ENCODE measurements around the gene EID2B. TPM values are rescaled to one million over a fixed set of nuclear protein-coding genes. Genes with fewer than 3 reads are reported as not detected.
A peak's percentile ranks its signal among the peaks of the same experiment; 100 is the strongest.

Gene EID2B
- total RNA-seq, 4 donors from 2014 or later = 3.0 to 6.4 (median 6.1) TPM

DNA sequence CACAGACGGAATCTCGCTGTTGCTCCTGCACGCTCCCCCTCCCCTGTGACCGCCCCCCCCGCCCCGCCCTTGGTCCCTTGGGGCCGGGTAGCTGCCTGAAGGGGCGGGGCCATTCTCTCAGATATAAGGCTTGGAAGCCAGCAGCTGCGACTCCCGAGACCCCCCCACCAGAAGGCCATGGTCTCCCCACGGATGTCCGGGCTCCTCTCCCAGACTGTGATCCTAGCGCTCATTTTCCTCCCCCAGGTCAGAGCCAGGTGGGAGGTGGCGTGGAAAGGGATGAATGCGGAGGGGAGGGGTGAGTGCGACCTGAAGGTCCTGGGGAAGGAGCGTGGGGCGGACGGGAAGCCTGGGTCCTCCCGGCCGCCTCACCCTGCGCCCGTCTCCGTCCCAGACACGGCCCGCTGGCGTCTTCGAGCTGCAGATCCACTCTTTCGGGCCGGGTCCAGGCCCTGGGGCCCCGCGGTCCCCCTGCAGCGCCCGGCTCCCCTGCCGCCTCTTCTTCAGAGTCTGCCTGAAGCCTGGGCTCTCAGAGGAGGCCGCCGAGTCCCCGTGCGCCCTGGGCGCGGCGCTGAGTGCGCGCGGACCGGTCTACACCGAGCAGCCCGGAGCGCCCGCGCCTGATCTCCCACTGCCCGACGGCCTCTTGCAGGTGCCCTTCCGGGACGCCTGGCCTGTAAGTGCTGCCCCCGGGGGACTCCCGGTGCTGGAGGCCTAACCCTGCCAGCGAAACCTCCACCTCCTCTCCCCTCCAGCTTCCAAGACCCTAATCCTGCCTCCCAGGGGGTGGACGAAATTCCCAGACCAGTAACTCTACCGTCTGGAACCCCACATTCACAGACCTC is 33.6 kb downstream of the EID2B start, which contains the start of gene DLL3:
DLL3 (plus strand) TSS at position 150 of the 845 bp plus-strand sequence; CDS start at position 178, 28 bp downstream.
- intact Hi-C loops (cut with DNase I) = no loop called here
- peaks cover 19 to 31% (median 27%) of the 10 kb centered on the region in 4 donors for H3K4me1 ChIP-seq
- TF ChIP-seq POLR2A (IDR thresholded peaks at IDR 0.05; ENCODE audit: low read depth) (no peak), POLR2AphosphoS5 (IDR thresholded peaks at IDR 0.05) (no peak), EP300 (IDR thresholded peaks at IDR 0.05) (no peak)
- TF ChIP-seq, protein P1, sequence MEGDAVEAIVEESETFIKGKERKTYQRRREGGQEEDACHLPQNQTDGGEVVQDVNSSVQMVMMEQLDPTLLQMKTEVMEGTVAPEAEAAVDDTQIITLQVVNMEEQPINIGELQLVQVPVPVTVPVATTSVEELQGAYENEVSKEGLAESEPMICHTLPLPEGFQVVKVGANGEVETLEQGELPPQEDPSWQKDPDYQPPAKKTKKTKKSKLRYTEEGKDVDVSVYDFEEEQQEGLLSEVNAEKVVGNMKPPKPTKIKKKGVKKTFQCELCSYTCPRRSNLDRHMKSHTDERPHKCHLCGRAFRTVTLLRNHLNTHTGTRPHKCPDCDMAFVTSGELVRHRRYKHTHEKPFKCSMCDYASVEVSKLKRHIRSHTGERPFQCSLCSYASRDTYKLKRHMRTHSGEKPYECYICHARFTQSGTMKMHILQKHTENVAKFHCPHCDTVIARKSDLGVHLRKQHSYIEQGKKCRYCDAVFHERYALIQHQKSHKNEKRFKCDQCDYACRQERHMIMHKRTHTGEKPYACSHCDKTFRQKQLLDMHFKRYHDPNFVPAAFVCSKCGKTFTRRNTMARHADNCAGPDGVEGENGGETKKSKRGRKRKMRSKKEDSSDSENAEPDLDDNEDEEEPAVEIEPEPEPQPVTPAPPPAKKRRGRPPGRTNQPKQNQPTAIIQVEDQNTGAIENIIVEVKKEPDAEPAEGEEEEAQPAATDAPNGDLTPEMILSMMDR (IDR thresholded peaks at IDR 0.05) = no peak
- H3K27ac ChIP-seq (replicated peaks in 1 of 4) = no peak within 1 kb of the TSS
- no peaks in the 10 kb centered on the region for H3K36me3 ChIP-seq
- peak within 1 kb of the TSS in 3 of 4 donors; percentile 0 to 23 (median 12) for H3K4me3 ChIP-seq
- peaks cover 0 to 3% (median 0%) of the 10 kb centered on the region in 4 donors for H3K9me3 ChIP-seq
- DNase-seq (ENCODE audit: extremely low spot score) = no peak
- H3K27me3 ChIP-seq = peaks cover 0 to 83% (median 39%) of the 10 kb centered on the region in 4 donors
- 2% methylated on average over 26 of the region's 60 CpGs for WGBS

DNA sequence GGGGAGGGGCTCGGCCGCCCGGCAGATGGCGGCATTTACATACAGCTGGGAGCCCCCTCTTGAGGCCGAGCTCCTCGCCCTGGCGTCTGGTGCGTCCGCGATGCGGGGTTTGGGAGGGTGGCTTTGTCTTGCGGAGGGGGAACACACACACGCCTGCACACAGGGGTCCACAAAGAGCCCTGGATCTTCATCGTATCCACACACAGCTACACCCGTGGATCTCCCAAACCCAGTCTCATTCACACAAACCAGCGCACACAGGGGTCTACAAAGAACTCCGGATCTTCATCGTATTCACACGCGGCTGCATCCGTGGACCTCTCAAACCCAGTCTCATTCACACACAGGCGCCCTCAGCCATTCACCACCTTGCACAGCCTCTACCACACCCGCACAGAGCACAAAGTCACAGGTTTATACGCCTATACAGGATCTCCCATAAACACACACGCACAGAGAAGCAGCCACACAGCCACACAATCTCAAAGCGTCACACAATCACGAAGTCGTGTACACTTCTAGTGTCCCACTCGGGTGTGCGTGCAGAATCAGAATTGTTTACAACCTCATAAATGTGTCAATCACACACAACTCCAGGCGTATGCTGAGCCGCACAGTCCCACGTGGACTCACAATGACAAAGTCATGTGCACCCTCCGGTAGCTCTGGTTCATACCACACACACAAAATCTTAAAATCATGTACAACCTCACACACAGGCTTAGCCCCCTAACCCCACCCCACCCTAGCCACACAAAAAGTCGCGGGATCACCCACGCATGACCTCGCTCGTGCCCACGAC is 34.5 kb downstream of the EID2B start:
- no peak for TF ChIP-seq POLR2A (IDR thresholded peaks at IDR 0.05; ENCODE audit: low read depth)
- TF ChIP-seq, protein P1 (IDR thresholded peaks at IDR 0.05) = peak; percentile 21 to 41 (median 28)
- intact Hi-C loops (cut with DNase I) = no loop called here
- peaks cover 0 to 3% (median 0%) of the 10 kb centered on the region in 4 donors for H3K9me3 ChIP-seq
- WGBS = 2% methylated on average over 32 of the region's 40 CpGs
- DNase-seq (ENCODE audit: extremely low spot score) = no peak
- peak overlapping the region in 3 of 4 donors; percentile 0 to 23 (median 12) for H3K4me3 ChIP-seq
- no peaks in the 10 kb centered on the region for H3K36me3 ChIP-seq
- H3K27ac ChIP-seq (replicated peaks in 1 of 4) = no peak overlapping the region
- peaks cover 19 to 30% (median 27%) of the 10 kb centered on the region in 4 donors for H3K4me1 ChIP-seq
- H3K27me3 ChIP-seq = peaks cover 0 to 75% (median 31%) of the 10 kb centered on the region in 4 donors

DNA sequence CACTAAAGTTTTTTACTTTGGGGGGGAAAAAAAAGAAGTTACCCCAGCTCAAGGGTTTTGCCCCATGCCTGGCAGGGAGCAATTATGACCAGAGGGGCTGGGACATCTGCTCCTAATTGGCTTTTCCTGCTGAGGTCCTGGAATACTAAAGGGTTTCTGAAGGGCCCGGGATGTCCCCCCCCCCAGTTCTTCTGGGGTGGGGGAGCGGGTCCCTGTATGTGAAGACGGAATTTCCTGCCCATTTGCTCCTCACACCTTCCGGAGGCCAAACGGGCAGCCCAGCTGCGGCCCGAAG is 35.0 kb downstream of the EID2B start:
- H3K27ac ChIP-seq (replicated peaks in 1 of 4) = no peak overlapping the region
- H3K27me3 ChIP-seq = peaks cover 0 to 69% (median 26%) of the 10 kb centered on the region in 4 donors
- 0% methylated on average over 5 of the region's 7 CpGs for WGBS
- no peaks in the 10 kb centered on the region for H3K36me3 ChIP-seq
- peak overlapping the region in 3 of 4 donors; percentile 0 to 23 (median 12) for H3K4me3 ChIP-seq
- peaks cover 19 to 24% (median 22%) of the 10 kb centered on the region in 4 donors for H3K4me1 ChIP-seq
- H3K9me3 ChIP-seq = peaks cover 0 to under 1% (median 0%) of the 10 kb centered on the region in 4 donors
- intact Hi-C loops (cut with DNase I) = no loop called here
- TF ChIP-seq EP300 (IDR thresholded peaks at IDR 0.05) = no peak
- TF ChIP-seq, protein P1 (IDR thresholded peaks at IDR 0.05) = no peak
- TF ChIP-seq POLR2A (IDR thresholded peaks at IDR 0.05; ENCODE audit: low read depth) = no peak
- TF ChIP-seq POLR2AphosphoS5 (IDR thresholded peaks at IDR 0.05) = no peak
- DNase-seq (ENCODE audit: extremely low spot score) = no peak

DNA sequence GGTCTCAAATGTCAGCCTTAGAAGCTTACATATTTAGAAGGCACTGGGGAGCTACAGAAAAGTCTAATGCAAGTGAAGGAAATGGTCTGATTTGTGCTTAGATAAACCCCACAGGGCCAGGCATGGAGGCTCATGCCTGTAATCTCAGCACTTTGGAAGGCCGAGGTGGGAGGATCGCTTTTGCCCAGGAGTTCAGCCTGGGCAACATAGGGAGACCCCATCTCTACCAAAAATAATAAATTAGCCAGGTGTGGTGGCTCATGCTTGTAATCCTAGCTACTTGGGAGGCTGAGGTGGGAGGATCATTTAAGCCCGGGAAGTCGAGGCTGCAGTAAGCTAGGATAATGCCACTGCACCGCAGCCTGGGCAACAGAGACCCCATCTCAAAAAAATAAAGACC is 36.6 kb downstream of the EID2B start:
- WGBS = 76% methylated on average over 5 of the region's 5 CpGs
- H3K4me1 ChIP-seq = peaks cover 19 to 22% (median 20%) of the 10 kb centered on the region in 4 donors
- no peaks in the 10 kb centered on the region for H3K9me3 ChIP-seq
- intact Hi-C loops (cut with DNase I) = no loop called here
- TF ChIP-seq, protein P1 (IDR thresholded peaks at IDR 0.05) = no peak
- TF ChIP-seq POLR2AphosphoS5 (IDR thresholded peaks at IDR 0.05) (no peak), EP300 (IDR thresholded peaks at IDR 0.05) (no peak), POLR2A (IDR thresholded peaks at IDR 0.05; ENCODE audit: low read depth) (no peak)
- H3K27ac ChIP-seq (replicated peaks in 1 of 4) = no peak overlapping the region
- peaks cover 0 to 53% (median 25%) of the 10 kb centered on the region in 4 donors for H3K27me3 ChIP-seq
- no peak for DNase-seq (ENCODE audit: extremely low spot score)
- H3K36me3 ChIP-seq = peaks cover 0 to 14% (median 4%) of the 10 kb centered on the region in 4 donors
- H3K4me3 ChIP-seq = no peak overlapping the region

Measured in esophagus muscularis mucosa (tissue), 4 donors.